HG03571 (cell line): Measurements from ENCODE around the gene PCDHGA9.
"Not testable (repeated sequence)": the region's sequence is repeated elsewhere in the genome, so short reads cannot be mapped to it uniquely, and the experiment has no call there.

Experiments used
- ATAC-seq: cut with Tn5 transposase; IDR thresholded peaks from one replicate; pipeline ENCODE4 v1.9.1; 2021; ENCODE audit not compliant: unreplicated experiment

The PCDHGA9 gene

DNA sequence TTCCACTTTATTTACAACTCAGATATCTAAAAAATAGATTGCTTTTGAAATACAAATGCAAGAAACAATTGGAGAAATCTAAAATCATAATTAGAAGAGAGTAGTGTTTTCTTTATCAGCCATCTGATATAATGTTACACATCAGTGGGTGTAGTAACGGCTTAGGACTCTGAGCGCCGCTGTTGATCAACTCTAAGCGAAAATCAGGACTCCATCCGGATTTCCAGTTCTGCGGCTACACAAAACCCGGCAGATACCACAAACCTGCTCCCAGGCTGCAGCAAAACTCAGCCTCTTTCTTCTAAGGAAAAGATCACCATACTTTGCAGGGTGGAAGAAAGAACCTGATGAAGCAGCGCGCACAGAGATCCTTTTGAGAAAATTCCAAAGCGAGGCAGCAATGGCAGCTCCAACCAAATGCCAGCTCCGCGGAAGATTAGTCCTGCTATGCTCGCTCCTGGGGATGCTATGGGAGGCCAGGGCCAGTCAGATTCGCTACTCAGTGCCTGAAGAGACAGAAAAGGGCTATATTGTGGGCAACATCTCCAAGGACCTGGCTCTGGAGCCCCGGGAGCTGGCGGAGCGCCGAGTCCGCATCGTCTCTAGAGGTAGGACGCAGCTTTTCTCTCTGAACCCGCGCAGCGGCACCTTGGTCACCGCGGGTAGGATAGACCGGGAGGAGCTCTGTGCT, at the start of gene PCDHGA9:
TSS of gene PCDHGA9 (plus strand) at position 226 of the 691 bp plus-strand sequence. CDS start at position 401, 175 bp downstream.
- ATAC-seq, result no peak

DNA sequence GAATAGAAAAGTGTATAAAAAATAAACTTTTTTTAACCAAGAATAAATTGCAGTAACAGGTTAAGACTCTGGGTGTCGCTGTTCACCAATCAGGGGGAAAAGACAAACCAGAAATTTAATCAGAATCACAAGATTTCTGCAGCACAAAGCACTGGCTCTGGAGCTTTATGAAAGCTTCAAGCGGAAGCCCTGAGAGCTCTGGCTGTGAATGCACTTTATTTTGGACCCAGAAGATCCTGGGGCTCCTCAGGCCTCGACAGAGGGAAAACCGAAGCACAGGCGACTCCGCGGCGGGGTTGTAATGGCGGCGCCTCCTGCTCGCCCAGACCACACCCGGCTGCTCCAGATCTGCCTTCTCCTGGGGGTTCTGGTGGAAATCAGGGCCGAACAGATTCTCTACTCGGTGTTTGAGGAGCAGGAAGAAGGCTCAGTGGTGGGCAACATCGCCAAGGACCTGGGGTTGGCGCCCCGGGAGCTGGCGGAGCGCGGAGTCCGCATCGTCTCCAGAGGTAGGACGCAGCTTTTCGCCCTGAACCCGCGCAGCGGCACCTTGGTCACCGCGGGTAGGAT, 47.6 kb upstream of the PCDHGA9 start, which contains the start of gene PCDHGA4:
TSS of gene PCDHGA4 (plus strand) at position 122 of the 570 bp plus-strand sequence. CDS start at position 209, 87 bp downstream.
- ATAC-seq, result no peak

- ATAC-seq, result no peak
Measured at GRCh38 chr5:141355641-141356040, 46.9 kb upstream of the PCDHGA9 start.

DNA sequence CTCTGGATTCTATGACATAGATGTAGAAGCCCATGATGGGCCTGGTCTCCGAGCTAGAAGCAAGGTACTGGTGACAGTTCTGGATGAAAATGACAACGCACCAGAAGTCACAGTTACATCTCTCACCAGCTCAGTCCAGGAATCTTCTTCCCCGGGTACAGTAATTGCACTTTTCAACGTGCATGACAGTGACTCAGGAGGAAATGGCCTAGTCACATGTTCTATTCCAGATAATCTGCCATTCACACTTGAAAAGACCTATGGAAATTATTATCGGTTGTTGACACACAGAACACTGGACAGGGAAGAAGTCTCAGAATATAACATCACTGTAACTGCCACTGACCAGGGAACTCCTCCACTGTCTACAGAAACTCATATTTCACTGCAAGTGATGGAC, 46.4 kb upstream of the PCDHGA9 start:
- no peak for ATAC-seq

DNA sequence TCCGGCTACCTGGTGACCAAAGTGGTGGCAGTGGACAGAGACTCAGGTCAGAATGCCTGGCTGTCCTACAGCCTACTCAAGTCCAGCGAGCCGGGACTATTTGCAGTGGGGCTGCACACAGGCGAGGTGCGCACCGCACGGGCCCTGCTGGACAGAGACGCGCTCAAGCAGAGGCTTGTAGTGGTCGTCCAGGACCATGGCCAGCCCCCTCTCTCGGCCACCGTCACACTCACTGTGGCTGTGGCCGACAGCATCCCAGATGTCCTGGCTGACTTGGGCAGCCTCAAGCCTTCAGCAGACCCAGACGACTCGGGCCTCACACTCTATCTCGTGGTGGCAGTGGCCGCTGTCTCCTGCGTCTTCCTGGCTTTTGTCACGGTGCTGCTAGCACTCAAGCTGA, 45.6 kb upstream of the PCDHGA9 start:
- ATAC-seq, result no peak

GRCh38 chr5:141359790-141360426, 42.7 kb upstream of the PCDHGA9 start, which contains the start of gene PCDHGB2:
TSS of gene PCDHGB2 (plus strand) at chr5:141359994. CDS start at chr5:141360136, 142 bp downstream.
- no peak for ATAC-seq

GRCh38 chr5:141360685-141361084, 41.9 kb upstream of the PCDHGA9 start:
- no peak for ATAC-seq

DNA sequence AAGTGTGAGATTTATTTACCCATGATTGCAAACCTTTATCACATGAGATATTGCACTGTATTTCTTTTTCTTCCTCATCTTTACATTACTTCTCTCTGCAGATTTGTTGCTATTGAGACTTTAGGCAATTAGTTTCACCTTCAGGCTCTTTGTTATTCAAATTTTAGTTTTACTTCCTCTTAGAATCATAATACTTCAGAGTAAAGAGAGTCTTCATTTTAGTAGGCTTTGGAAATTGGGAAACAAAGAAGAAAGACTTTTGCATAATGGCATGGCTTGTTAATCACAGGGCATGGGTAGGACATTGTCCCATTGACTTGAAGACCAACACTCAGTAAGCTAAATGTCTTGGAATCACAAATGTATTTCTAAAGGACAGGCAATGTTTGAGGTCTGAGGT, 39.9 kb upstream of the PCDHGA9 start:
- ATAC-seq, result no peak

DNA sequence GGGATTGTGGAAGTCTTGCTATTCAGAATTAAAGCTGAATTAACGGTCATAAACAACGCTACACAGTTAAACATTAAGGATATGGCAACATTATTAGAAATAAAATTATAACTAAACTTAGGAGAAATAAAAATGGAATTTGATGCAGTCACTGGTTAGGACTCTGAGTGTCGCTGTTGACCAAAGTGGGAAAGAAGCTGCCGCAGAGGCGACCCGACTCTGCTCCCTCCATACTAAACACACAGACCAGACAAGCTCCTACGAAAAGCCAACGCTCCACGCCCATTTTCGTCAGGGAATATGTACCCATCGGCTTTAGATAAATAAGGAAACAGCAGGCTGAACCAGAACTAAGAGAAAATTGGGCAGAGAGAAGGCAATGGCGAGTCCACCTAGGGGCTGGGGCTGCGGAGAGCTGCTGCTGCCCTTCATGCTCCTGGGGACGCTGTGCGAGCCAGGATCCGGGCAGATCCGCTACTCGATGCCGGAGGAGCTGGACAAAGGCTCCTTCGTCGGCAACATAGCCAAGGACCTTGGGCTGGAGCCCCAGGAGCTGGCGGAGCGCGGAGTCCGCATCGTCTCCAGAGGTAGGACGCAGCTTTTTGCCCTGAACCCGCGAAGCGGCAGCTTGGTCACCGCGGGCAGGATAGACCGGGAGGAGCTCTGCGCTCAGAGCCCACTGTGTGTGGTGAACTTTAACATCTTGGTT, 38.5 kb upstream of the PCDHGA9 start, which contains the start of gene PCDHGA5:
TSS of gene PCDHGA5 (plus strand) at position 211 of the 709 bp plus-strand sequence. CDS start at position 380, 169 bp downstream.
- no peak for ATAC-seq

GRCh38 chr5:141366016-141366896, 36.3 kb upstream of the PCDHGA9 start:
- ATAC-seq, result no peak

GRCh38 chr5:141369994-141370848, 32.4 kb upstream of the PCDHGA9 start, which contains the start of gene PCDHGB3:
TSS of gene PCDHGB3 (plus strand) at chr5:141370242. CDS start at chr5:141370395, 153 bp downstream.
- no peak for ATAC-seq

DNA sequence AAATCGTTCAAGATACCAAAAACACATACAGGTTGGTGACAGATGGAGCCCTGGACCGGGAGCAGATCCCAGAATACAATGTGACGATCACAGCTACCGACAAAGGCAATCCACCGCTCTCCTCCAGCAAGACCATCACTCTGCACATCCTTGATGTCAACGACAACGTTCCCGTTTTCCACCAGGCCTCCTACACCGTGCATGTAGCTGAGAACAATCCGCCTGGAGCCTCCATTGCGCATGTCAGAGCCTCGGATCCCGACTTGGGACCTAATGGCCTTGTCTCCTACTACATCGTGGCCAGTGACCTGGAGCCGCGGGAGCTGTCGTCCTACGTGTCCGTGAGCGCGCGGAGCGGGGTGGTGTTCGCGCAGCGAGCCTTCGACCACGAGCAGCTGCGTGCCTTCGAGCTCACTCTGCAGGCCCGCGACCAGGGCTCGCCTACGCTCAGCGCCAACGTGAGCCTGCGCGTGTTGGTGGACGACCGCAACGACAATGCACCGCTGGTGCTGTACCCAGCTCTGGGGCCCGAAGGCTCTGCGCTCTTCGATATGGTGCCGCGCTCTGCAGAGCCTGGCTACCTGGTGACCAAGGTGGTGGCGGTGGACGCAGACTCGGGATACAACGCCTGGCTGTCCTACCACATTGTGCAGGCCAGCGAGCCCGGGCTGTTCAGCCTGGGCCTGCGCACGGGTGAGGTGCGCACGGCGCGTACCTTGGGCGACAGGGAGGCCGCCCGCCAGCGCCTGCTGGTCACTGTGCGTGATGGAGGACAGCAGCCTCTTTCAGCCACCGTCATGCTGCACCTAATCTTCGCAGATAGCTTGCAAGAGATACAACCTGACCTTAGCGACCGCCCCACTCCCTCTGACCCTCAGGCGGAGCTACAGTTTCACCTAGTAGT, 30.8 kb upstream of the PCDHGA9 start:
- ATAC-seq, result no peak

- no peak for ATAC-seq
Measured at GRCh38 chr5:141373673-141374317, 28.8 kb upstream of the PCDHGA9 start, which contains the start of gene PCDHGA6. TSS of gene PCDHGA6 (plus strand) at chr5:141373891. CDS start at chr5:141374084, 193 bp downstream.

- ATAC-seq, result no peak
Measured at GRCh38 chr5:141374627-141375026, 28.0 kb upstream of the PCDHGA9 start.

DNA sequence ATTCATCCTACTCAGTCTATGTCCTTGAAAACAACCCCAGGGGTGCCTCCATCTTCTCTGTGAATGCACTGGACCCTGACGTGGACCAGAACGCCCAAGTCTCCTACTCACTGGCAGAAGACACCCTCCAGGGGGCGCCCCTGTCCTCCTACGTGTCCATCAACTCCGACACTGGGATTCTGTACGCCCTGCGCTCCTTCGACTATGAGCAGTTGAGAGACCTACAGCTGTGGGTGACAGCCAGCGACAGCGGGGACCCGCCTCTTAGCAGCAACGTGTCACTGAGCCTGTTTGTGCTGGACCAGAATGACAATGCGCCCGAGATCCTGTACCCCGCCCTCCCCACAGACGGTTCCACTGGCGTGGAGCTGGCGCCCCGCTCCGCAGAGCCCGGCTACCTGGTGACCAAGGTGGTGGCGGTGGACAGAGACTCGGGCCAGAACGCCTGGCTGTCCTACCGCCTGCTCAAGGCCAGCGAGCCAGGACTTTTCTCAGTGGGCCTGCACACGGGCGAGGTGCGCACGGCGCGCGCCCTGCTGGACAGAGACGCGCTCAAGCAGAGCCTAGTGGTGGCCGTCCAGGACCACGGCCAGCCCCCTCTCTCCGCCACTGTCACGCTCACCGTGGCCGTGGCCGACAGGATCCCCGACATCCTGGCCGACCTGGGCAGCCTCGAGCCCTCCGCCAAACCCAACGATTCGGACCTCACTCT, 27.0 kb upstream of the PCDHGA9 start:
- not testable (repeated sequence) for ATAC-seq

DNA sequence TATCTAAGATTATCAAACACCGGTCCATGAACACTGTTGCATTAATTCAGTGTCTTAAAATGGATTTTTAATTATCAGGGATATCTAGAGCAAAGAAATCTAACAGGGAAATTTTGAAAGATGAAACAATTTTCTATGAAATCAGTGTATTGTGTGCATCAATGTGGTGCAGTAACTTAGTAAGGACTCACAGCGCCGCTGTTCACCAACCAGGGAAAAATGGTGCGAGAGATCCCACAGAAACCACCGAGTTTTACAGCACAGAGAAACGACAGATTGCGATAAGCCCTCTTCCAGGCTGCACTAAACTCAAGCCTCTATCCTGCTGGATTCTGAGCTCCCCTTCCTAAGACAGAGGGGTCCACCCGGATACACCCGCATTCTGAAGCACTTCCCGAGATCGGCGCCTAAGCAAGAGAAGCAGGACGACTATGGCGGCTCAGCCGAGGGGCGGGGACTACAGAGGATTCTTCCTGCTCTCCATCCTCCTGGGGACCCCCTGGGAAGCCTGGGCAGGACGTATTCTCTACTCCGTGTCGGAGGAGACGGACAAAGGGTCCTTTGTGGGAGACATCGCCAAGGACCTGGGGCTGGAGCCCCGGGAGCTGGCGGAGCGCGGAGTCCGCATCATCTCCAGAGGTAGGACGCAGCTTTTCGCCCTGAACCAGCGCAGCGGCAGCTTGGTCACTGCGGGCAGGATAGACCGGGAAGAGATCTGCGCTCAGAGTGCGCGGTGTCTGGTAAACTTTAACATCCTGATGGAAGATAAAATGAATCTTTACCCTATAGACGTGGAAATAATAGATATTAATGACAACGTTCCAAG, 19.9 kb upstream of the PCDHGA9 start, which contains the start of gene PCDHGA7:
TSS of gene PCDHGA7 (plus strand) at position 274 of the 826 bp plus-strand sequence. CDS start at position 432, 158 bp downstream.
- no peak for ATAC-seq
